HUES6 (cell line): ENCODE results near the gene RRAD.
A peak's percentile ranks its signal among the peaks of the same experiment; 100 is the strongest.

Experiments
- H3K27ac ChIP-seq: 2 replicates; pipeline ENCODE4 v1.7.0; 2013; ENCODE audit warnings: low read depth, mild to moderate bottlenecking, low read length, inconsistent platforms
- H3K27me3 ChIP-seq: 2 replicates; pipeline ENCODE4 v1.6.1; 2013; ENCODE audit warnings: low read length; ENCODE audit not compliant: control insufficient read depth, insufficient read depth
- H3K36me3 ChIP-seq: 2 replicates; pipeline ENCODE4 v1.6.1; 2013; ENCODE audit warnings: low read length; ENCODE audit not compliant: control insufficient read depth, insufficient read depth
- H3K4me1 ChIP-seq: 2 replicates; pipeline ENCODE4 v1.6.1; 2013; ENCODE audit warnings: low read length; ENCODE audit not compliant: control insufficient read depth, insufficient read depth
- H3K4me3 ChIP-seq: 2 replicates; pipeline ENCODE4 v1.5.1; 2013; ENCODE audit warnings: low read depth, low read length
- H3K9ac ChIP-seq: one replicate; pipeline ENCODE4 v1.6.1; 2013; ENCODE audit warnings: mild to moderate bottlenecking, low read length
- H3K9me3 ChIP-seq: 2 replicates; pipeline ENCODE4 v1.6.1; 2013; ENCODE audit warnings: low read depth, low read length; ENCODE audit not compliant: control insufficient read depth, insufficient read depth

Gene RRAD

DNA sequence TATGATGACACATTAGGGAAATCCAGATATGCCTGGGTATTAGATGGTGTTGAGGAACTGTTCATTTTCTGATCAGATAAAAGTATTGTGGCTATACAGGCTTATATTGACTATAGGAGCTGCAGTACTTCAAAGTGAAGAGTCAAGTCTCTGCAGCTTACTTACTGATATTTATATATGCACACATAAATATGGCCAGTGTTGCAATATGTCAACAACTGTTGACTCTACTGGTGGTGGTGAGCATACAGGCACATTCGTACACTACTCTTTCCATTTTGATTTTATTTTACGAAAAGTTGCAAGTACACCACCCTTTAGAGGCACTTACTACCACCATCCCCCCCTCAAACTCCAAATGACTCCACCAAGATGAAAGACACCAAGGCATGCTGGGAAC, 6.3 kb upstream of the RRAD start:
- H3K4me1 ChIP-seq = peaks cover 22% of the 10 kb centered on the region

DNA sequence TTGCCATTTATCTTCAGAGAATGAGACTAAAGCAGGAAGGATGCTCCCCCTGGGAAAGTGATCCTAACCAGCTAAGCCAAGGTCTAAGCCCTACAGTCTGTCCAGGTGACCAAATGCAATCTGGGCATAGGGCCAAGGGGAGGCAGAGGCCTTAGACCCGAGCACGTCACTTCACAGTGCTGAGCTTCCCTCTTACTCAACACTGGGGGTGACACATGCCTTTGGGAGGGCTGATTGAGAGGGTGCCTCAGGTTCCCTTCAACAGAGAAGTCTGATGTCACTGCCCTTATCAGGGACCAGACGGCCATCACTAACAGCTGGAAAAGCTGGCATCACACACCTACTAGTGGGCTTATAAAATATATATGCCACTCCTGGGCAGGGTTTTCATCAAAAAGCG, 4.9 kb upstream of the RRAD start:
- Histone ChIP-seq H3K4me1 (peaks cover 17% of the 10 kb centered on the region), H3K27ac (no peak overlapping the region), H3K27me3 (peaks cover 32% of the 10 kb centered on the region), H3K36me3 (peaks cover 8% of the 10 kb centered on the region; the same call in 1 of the 2 replicates), H3K9me3 (no peaks in the 10 kb centered on the region), H3K4me3 (no peak overlapping the region), H3K9ac (no peak overlapping the region)

More for the DNA sequence above, 6.3 kb upstream of the RRAD start:
- Histone ChIP-seq H3K4me3 (no peak overlapping the region), H3K27me3 (peaks cover 24% of the 10 kb centered on the region), H3K9ac (no peak overlapping the region), H3K27ac (no peak overlapping the region), H3K9me3 (no peaks in the 10 kb centered on the region), H3K36me3 (peaks cover 8% of the 10 kb centered on the region; the same call in 1 of the 2 replicates)

DNA sequence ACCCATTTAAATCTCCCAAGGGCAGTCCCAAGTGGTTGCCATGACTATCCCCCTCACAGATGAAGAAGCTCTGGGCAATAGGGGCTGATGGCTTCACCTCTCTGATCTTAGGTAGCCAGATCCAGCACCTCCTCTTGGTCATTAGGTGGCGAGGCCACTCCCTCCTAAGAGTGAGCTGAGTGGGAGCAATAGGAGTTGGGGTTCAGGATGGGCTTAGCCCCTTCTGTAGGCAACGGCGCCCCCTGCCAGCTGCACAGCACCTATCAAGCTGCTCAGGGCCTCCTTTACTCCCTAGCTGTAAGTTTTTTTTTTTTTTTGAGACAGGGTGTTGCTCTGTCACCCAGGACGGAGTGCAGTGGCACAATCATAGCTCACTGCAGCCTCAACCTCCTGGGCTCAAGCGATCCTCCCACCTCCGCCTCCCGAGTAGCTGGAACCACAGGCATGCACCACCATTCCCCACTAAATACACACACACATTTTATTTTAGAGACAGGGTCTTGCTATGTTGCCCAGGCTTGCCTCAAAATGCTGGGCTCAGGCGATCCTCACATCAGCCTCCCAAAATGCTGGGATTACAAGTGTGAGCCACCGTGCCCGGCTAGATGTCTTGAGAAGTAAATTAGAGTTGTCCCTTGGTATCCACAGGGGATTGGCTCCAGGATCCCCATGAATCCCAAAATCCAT, 3.5 kb upstream of the RRAD start:
- no peaks in the 10 kb centered on the region for H3K9me3 ChIP-seq
- peaks cover 42% of the 10 kb centered on the region for H3K27me3 ChIP-seq
- H3K27ac ChIP-seq = no peak overlapping the region
- H3K36me3 ChIP-seq = peaks cover 8% of the 10 kb centered on the region; the same call in 1 of the 2 replicates
- no peak overlapping the region for H3K9ac ChIP-seq
- no peak overlapping the region for H3K4me3 ChIP-seq
- peaks cover 16% of the 10 kb centered on the region for H3K4me1 ChIP-seq

DNA sequence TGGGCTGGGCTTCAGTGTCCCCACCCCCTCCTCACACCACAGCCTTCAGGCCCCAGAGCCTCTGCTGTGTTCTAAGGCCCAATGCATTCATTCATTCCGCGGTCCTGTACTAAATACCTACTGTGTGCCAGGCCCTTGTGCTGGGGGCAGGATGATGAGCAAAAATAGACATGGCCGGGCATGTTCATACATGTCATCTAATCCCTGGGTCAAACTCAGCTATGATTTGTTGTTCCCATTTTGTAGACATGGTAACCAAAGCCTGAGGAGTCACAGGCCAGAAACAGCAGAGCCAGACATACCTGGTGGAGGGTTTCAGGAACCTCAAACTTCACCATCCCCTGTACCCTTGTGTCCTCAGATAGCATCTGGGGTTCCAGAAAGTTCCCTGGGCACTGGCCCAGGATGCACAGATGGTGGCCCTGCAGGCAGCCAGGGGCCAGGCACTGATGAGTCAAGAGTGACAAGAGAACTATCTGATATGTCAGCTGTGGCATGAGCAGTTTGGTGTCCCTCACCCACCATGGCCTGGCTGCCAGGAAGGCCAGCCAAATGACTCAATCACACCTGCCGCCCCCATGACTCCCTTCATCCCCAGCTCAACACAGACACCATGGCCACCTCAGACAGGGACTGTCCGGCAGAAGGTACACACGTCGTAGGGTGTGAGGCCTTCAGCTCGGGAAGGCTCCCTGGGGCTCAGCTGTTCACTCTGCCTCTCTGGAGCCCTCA, 2.7 kb upstream of the RRAD start:
- peaks cover 50% of the 10 kb centered on the region for H3K27me3 ChIP-seq
- H3K9ac ChIP-seq = no peak overlapping the region
- H3K4me3 ChIP-seq = no peak overlapping the region
- peaks cover 11% of the 10 kb centered on the region for H3K4me1 ChIP-seq
- H3K36me3 ChIP-seq = peaks cover 8% of the 10 kb centered on the region; the same call in 1 of the 2 replicates
- no peaks in the 10 kb centered on the region for H3K9me3 ChIP-seq
- H3K27ac ChIP-seq = 0 out of 2 replicates have a peak overlapping the region, but pooled peaks have one; percentile 29

DNA sequence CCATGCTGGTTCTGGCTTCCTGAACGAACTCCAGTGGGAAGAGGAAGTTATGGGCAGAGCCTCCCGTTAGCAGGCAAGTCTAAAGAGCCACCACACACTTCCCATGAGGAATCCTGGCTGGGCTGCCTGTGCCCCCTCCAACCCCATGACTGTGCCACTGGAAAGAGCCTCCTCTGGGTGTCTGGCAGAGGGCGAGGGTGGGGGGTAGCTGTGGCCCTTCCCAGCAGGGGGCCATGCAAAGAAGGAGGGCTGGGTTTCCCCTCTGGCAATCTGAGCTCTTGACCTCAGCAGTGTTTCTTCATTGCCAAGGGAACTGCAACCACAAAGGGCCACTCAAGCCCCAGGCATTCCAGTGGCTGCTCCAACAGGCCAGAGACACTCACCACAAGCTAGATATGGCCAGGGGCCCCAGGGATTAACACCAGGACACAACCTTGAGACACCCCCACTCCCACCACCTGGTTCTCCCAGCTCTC, 1.7 kb upstream of the RRAD start:
- Histone ChIP-seq H3K27ac (no peak overlapping the region), H3K9ac (no peak overlapping the region), H3K36me3 (peaks cover 4% of the 10 kb centered on the region; the same call in 1 of the 2 replicates), H3K27me3 (peaks cover 55% of the 10 kb centered on the region), H3K4me1 (peaks cover 11% of the 10 kb centered on the region), H3K9me3 (no peaks in the 10 kb centered on the region), H3K4me3 (no peak overlapping the region)

DNA sequence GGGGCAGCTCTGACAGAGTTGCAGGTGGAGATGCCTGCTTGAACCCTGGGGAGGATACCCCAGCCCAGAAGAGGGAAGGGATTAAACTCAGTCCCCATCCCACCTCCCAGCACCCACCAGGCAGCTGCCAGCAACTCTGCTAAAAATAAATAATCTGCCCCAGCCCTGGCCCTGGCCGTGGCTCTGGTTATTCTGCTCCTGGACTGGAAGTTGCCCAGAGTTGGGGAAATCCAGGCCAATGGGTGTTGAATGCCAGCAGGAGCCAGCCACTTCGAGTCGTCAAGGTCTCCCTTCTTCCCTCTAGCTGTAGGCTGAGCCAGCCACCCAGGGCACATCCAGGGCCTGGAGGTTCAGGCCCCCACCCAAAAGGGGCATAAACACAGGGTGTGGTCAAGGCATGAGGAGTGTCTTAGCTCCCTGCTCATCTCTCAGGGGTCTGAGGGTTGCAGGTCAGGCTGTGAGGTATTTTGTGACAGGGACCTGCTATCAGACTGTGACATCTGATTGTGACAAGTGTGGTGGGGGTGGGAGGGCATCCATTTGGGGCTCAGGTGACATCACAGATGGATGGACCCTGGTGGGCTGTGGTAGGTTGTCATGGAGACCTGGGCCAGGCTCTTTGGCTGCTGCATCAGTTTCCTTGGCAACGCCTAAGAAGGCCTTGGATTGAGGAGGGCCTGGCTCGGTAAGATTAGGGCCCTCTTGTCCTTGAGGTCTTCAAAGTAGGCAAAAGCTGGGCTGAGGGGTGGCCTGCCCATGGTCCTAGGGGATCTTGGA, 1.0 kb upstream of the RRAD start:
- H3K9me3 ChIP-seq = no peaks in the 10 kb centered on the region
- H3K4me1 ChIP-seq = peaks cover 11% of the 10 kb centered on the region
- no peak overlapping the region for H3K9ac ChIP-seq
- H3K27ac ChIP-seq = no peak overlapping the region
- no peak overlapping the region for H3K4me3 ChIP-seq
- peaks cover 61% of the 10 kb centered on the region for H3K27me3 ChIP-seq
- H3K36me3 ChIP-seq = no peaks in the 10 kb centered on the region

DNA sequence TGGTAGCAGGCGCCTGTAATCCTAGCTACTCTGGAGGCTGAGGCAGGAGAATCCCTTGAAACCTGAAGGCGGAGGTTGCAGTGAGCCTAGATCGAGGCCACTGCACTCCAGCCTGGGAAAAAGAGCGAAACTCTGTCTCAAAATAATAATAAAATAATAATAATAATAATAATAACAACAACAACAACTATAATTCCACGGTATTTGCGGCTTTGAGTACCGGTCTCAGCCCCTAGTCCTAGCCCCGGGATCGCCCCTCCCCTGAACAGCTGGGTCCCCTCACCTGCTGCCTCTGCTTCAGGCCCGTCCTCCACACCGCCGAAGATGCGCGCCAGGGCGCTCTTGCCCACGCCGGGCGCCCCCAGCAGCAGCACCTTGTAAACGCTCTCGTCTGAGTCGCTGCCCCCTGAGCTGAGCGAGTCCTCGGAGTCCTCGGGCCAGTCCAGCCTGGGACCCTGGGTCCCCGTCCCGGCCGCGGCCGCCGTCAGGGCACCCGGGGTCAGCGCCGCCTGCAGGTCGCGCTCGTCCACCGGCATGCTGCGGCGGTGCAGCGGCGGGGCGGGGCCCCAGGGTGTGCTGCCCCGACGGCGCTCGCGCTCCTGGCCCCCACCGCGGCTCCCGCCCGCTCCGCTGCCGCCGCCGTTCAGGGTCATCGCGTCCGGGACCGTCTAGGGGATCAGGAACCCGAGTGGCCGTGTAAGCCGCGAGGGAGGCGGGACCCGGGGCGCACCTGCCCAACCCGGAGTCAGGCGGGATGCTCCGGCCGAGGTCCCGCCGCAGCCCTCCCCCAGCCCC, 611 bp downstream of the RRAD start:
- no peak overlapping the region for H3K9ac ChIP-seq

DNA sequence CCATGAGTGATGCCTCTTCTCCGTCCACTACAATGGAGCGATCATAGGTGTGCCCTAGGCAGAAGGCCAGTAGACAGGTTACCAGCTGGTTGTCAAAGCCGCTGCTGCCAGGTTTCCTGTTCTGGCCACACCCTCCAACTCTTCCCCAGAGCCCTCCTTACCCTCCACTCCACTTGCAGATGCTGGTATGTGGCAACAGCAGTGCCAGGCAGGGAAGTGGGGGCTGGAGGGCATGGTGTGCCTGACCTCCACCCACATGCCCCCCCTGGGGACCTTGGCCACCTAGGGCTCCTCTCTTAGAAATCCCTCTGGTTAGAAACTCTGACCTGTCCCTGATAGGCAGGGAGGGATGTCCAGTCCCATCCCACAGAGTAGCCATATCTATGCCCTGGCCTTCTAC, 1.5 kb downstream of the RRAD start:
- H3K4me1 ChIP-seq = peaks cover 11% of the 10 kb centered on the region
- no peak overlapping the region for H3K27ac ChIP-seq
- H3K9ac ChIP-seq = no peak overlapping the region
- no peak overlapping the region for H3K4me3 ChIP-seq
- no peaks in the 10 kb centered on the region for H3K9me3 ChIP-seq
- peaks cover 81% of the 10 kb centered on the region for H3K27me3 ChIP-seq
- H3K36me3 ChIP-seq = no peaks in the 10 kb centered on the region

More for the DNA sequence above, 611 bp downstream of the RRAD start:
- H3K27me3 ChIP-seq = peaks cover 74% of the 10 kb centered on the region
- peaks cover 11% of the 10 kb centered on the region for H3K4me1 ChIP-seq
- peak overlapping the region; percentile 64 for H3K4me3 ChIP-seq
- H3K27ac ChIP-seq = no peak overlapping the region
- no peaks in the 10 kb centered on the region for H3K36me3 ChIP-seq
- H3K9me3 ChIP-seq = no peaks in the 10 kb centered on the region

DNA sequence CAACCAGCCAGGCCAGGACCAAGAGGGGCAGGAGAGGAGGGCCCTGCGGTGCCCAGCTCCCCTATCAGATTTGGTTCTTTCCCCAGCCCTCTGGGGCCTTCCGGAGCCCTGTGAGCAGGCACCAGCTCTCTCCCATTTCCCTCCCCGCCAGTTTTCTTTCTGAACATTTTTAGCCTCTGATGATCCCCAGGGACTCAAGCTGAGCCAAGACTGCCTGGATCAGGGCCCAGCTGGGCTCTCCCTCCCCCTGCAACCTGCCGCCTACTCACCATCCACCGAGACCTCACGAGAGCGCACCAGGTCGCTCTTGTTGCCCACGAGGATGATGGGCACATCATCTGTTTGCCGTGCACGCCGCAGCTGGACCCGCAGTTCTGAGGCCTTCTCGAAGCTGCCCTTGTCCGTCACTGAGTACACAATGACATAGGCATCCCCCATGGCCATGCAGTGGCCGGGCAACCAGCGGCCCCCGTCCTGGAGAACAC, 2.0 kb downstream of the RRAD start:
- Histone ChIP-seq H3K4me3 (no peak overlapping the region), H3K9me3 (no peaks in the 10 kb centered on the region), H3K4me1 (peaks cover 11% of the 10 kb centered on the region), H3K27me3 (peaks cover 81% of the 10 kb centered on the region), H3K9ac (no peak overlapping the region), H3K36me3 (no peaks in the 10 kb centered on the region), H3K27ac (no peak overlapping the region)

DNA sequence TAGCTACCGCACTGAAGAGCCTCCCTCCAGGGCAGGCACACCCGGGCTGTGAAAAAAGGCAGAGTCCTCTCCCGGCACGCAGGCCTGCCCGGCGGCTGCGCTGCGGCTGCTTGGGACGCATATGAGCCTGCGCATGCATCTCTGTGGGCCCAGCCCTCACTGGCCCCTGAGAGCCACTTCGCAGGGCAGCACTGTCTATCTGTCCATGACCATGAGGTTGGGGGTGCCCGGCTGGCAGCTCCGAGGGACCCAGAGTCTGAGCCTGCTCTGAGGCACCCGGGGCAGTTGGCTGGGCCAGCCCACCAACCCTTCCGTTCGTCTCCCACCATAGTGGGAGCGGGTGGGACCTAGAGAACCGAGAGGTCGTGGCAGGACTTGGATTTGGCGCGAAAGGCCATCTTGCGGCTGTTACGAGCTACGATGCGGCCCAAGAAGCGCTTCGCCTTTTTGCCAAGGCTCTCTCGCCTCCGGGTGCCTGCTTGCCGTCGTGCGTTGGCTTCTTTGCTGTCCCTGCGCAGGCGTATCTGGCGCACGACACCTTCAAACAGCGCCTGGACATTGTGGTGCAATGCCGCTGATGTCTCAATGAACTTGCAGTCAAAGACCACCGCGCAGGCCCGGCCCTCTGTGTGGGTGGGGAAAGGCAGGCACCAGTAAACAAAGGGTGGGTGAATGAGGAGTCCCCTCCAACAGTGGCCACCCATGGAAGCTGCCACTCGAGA, 3.4 kb downstream of the RRAD start:
- H3K27ac ChIP-seq = no peak overlapping the region
- no peaks in the 10 kb centered on the region for H3K9me3 ChIP-seq
- peaks cover 3% of the 10 kb centered on the region; the same call in 1 of the 2 replicates for H3K4me1 ChIP-seq
- no peak overlapping the region for H3K9ac ChIP-seq
- no peak overlapping the region for H3K4me3 ChIP-seq
- no peaks in the 10 kb centered on the region for H3K36me3 ChIP-seq
- H3K27me3 ChIP-seq = peaks cover 69% of the 10 kb centered on the region
